RWPE1 (cell line): ENCODE measurements around the gene TMEM97.

ENCODE experiments used
- CTCF ChIA-PET: fragments of 350-600 bp; sonication (Branson Sonifier 250); formaldehyde crosslinking; extraction: SDS; loops from one replicate; lab custom pipeline; 2021; lab: Yijun Ruan, JAX
- POLR2A ChIA-PET: fragments of 400-600 bp; formaldehyde crosslinking; extraction: SDS; loops from one replicate; lab custom pipeline; 2020; ENCODE audit warnings: antibody characterized with exemption; ENCODE audit not compliant: low non-redundant PET; lab: Yijun Ruan, JAX
- DNase-seq: peaks from one replicate; pipeline ENCODE4 v3.0.0; 2012; ENCODE audit warnings: low spot score
- H3K27ac ChIP-seq: fragments of 450-650 bp; 2 replicates; pipeline ENCODE4 v1.5.1; 2017
- TF ChIP-seq, protein P1 (sequence below): fragments of 450-650 bp; conservative IDR thresholded peaks from 2 replicates; pipeline ENCODE4 v1.5.1; 2017; ENCODE audit warnings: low read depth, mild to moderate bottlenecking

The TMEM97 gene

DNA sequence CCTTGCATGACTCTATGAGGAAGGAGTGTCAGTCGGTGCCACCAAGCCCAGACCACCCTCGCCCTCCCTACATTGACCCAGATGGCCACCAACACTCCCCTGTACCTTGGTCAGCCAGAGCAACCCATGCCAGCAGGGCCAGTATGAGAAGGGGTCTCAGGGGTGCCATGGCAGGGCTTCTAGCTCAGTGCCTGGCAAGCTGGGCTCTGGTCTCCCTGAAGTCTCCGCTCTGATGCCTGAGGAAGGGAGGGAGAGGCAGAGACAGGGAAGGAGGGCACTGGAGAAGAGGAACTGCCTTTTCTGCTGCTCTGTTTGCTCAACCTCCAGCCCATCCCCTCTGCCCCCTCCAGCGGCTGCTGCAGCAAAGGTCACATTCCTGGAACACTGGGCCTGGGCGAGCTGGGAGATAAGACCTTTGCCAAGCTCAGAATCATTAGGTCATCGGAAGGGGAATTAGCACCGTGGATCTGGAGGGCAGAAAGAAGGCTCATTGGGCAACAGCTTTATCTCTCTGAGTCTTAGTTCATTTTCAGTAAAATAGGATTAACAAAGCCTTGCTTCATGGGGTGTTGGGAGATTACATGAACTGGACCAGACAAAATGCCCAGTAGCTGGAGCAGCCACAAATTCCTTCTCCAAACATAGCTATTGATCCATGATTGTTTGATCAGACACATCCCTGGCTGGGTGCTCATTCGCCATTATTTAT lies 51.2 kb downstream of the TMEM97 start, which contains the start of gene VTN:
VTN (minus strand) TSS at position 273 of the 709 bp plus-strand sequence; CDS start at position 169, 104 bp downstream.
- H3K27ac ChIP-seq = peak within 1 kb of the TSS; percentile 75

DNA sequence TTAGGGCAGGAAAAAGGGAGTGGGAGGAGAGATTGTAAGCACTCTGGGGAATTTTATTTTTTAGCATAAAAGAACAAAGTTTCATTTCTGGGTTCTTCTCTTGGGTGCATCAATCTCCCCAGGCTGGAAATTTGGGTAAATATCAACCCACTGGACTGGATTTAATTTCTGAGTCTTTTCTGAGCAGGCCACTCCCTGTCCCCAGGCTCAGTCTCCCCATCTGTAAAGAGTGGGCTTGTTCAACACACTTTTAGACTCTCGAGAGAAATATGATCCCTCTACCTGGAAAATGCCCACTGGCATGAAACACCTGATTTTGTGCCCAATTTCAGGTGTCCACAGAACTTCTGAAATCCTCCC lies 51.7 kb downstream of the TMEM97 start:
- ChIA-PET POLR2A (no interaction called here), CTCF (interaction anchor here (0.7 to 0.8 kb wide), 3 partner anchors 10 to 49 kb away, joined by 3 read pairs; no protein-coding TSS in a partner anchor)
- DNase-seq = no peak
- TF ChIP-seq, protein P1, sequence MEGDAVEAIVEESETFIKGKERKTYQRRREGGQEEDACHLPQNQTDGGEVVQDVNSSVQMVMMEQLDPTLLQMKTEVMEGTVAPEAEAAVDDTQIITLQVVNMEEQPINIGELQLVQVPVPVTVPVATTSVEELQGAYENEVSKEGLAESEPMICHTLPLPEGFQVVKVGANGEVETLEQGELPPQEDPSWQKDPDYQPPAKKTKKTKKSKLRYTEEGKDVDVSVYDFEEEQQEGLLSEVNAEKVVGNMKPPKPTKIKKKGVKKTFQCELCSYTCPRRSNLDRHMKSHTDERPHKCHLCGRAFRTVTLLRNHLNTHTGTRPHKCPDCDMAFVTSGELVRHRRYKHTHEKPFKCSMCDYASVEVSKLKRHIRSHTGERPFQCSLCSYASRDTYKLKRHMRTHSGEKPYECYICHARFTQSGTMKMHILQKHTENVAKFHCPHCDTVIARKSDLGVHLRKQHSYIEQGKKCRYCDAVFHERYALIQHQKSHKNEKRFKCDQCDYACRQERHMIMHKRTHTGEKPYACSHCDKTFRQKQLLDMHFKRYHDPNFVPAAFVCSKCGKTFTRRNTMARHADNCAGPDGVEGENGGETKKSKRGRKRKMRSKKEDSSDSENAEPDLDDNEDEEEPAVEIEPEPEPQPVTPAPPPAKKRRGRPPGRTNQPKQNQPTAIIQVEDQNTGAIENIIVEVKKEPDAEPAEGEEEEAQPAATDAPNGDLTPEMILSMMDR = no peak
- H3K27ac ChIP-seq = peak overlapping the region; percentile 75; the same call in 1 of the 2 replicates

More for the DNA sequence above, 51.2 kb downstream of the TMEM97 start, which contains the start of gene VTN:
- no peak for DNase-seq
- ChIA-PET POLR2A (no interaction called here), CTCF (interaction anchor here (0.8 kb wide), 1 partner anchor 10 kb away, joined by 3 read pairs; no protein-coding TSS in a partner anchor)
- TF ChIP-seq, protein P1 = no peak

DNA sequence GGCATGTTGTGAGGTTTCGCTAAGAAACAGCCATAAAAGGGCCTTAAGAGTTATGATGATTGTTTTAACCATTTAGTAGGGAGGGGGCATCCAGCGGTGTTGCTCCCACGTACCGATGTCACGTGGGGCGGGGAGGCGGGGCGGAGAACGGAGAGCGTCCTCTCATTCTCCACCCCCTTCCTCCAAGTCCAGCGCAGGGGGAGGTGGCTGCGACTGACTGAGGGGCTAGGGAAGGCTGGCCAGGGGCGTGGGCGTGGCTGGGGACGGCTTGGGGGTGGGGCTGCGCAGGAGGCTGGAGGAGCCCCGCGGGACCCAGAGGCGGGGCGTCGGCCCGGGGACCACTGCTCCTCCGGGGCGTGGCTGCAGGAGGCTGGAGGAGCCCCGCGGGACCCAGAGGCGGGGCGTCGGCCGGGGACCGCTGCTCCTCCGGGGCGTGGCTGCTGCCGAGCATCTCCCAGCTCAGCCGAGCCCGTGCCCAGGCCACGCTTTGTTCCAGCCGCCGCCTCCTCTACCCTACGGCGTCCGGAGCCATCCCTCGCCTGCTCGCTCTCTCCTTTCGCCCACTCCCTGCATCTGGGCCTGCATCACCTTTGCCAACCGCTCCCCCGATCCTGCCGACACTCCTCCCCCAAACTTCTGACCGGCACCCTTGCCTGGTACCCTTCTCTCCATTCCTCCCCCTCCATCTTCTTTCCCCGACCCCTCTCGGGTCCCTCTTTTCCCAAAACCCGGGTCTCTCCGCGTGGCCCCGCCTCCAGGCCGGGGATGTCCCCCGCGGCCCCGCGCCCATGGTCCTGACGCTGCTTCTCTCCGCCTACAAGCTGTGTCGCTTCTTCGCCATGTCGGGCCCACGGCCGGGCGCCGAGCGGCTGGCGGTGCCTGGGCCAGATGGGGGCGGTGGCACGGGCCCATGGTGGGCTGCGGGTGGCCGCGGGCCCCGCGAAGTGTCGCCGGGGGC lies 52.5 kb downstream of the TMEM97 start, which contains the start of gene SARM1:
SARM1 (plus strand) TSS at position 450 of the 958 bp plus-strand sequence; CDS start at position 789, 339 bp downstream.
- CTCF ChIA-PET = interaction anchor here (0.7 kb wide), 2 partner anchors 32 to 48 kb away, joined by 3 read pairs; no protein-coding TSS in a partner anchor
- TF ChIP-seq, protein P1 = no peak
- peak; percentile 64 for DNase-seq
- H3K27ac ChIP-seq = peak within 1 kb of the TSS; percentile 75
- POLR2A ChIA-PET = no interaction called here

DNA sequence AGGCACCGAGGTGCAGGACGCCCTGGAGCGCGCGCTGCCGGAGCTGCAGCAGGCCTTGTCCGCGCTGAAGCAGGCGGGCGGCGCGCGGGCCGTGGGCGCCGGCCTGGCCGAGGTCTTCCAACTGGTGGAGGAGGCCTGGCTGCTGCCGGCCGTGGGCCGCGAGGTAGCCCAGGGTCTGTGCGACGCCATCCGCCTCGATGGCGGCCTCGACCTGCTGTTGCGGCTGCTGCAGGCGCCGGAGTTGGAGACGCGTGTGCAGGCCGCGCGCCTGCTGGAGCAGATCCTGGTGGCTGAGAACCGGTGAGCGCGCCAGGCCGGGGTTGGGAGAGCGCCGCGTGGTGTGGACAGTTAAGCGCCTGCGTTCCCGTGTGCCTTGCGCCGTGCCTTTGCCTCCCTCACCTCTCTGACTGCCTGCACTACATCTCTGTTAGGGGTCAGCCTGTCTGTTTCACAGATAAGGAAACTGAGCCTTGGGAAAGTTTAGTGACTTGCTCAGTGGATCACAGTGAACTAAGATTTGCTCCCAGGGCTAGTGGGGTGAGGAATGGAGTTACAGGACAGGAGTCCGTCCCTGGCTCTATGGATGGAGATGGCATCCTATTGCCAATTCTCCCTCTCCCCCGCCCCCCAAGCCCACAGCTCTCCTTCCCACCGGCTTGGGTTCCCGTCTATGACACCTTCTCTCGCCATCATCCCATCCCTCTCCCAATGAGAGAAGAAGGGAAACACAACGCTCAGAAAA lies 53.4 kb downstream of the TMEM97 start:
- no peak for DNase-seq
- TF ChIP-seq, protein P1 = no peak
- CTCF ChIA-PET = interaction anchor here (0.6 kb wide), 1 partner anchor 92 kb away, joined by 8 read pairs; no protein-coding TSS in a partner anchor
- peak overlapping the region; percentile 75 for H3K27ac ChIP-seq
- POLR2A ChIA-PET = no interaction called here

DNA sequence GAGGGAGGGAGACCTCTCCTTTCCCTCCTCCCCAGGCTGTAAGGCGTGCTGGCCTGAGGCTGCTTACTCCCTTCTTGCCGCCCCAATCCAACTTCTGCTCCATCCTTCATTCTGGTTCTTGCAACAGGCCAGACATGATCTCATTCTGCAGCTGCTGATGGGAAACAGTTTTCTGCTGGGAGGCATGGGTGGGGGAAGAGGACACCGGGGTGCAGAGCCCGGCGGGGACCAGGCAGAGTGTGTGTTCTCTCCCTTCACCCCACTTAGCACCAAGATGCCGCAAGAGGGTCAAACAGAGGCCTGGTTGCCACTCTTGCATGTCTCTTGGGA lies 53.9 kb downstream of the TMEM97 start:
- DNase-seq = no peak
- POLR2A ChIA-PET = no interaction called here
- no peak overlapping the region; the same call in 1 of the 2 replicates for H3K27ac ChIP-seq
- TF ChIP-seq, protein P1 = no peak
- CTCF ChIA-PET = interaction anchor here (0.6 kb wide), 1 partner anchor 91 kb away, joined by 8 read pairs; no protein-coding TSS in a partner anchor
